WTC11 (cell line): ENCODE results near the gene CDH13. TPM values are rescaled to one million over a fixed set of nuclear protein-coding genes. Genes with fewer than 3 reads are reported as not detected.

Experiments
- ATAC-seq: fragments of 200-7000 bp; cut with Tn5 transposase; 2 replicates; pipeline ENCODE4 v1.10.0; 2021; ENCODE audit warnings: mild to moderate bottlenecking, moderate library complexity
- CTCF ChIA-PET: fragments of 300-600 bp; sonication (Branson Sonifier 250); formaldehyde crosslinking; loops from one replicate; lab custom pipeline; 2021; ENCODE audit warnings: antibody characterized with exemption; lab: Charles Lee
- POLR2A ChIA-PET: fragments of 350-600 bp; sonication (Branson Sonifier 250); formaldehyde crosslinking; loops from one replicate; lab custom pipeline; 2021; ENCODE audit warnings: antibody characterized with exemption; lab: Charles Lee
- DNase-seq: peaks from one replicate; pipeline ENCODE4 v3.0.0; 2021; ENCODE audit warnings: low spot score
- H3K27ac Mint-ChIP-seq: 2 replicates; pipeline ENCODE4 v1.8.0; 2021; ENCODE audit warnings: mixed read lengths
- H3K27me3 Mint-ChIP-seq: 2 replicates; pipeline ENCODE4 v1.8.0; 2021; ENCODE audit warnings: low read depth, mild to moderate bottlenecking, moderate library complexity, mixed read lengths
- H3K36me3 Mint-ChIP-seq: 2 replicates; pipeline ENCODE4 v1.8.0; 2021; ENCODE audit warnings: mixed read lengths
- H3K4me1 Mint-ChIP-seq: 2 replicates; pipeline ENCODE4 v1.8.0; 2022; ENCODE audit warnings: mixed read lengths
- H3K4me3 Mint-ChIP-seq: 2 replicates; pipeline ENCODE4 v1.8.0; 2021; ENCODE audit warnings: mild to moderate bottlenecking, moderate library complexity, mixed read lengths
- H3K9me3 Mint-ChIP-seq: 2 replicates; pipeline ENCODE4 v1.8.0; 2021; ENCODE audit warnings: mixed read lengths
- ATF1 ChIP-seq: sonication (generic); formaldehyde crosslinking; IDR thresholded peaks from 2 replicates; pipeline ENCODE4 v1.8.1; 2023; ENCODE audit warnings: mild to moderate bottlenecking, moderate library complexity, missing genetic modification reagents
- CBFB ChIP-seq: sonication (generic); formaldehyde crosslinking; IDR thresholded peaks from 2 replicates; pipeline ENCODE4 v1.8.1; 2022; ENCODE audit warnings: mild to moderate bottlenecking, low read depth, missing genetic modification reagents
- CREB1 ChIP-seq: sonication (generic); formaldehyde crosslinking; IDR thresholded peaks from 2 replicates; pipeline ENCODE4 v1.8.0; 2023; ENCODE audit warnings: mild to moderate bottlenecking, missing genetic modification reagents
- FOXJ3 ChIP-seq: sonication (generic); formaldehyde crosslinking; IDR thresholded peaks from 2 replicates; pipeline ENCODE4 v1.9.0; 2021; ENCODE audit warnings: missing genetic modification reagents, mild to moderate bottlenecking, borderline replicate concordance
- GABPB1 ChIP-seq: sonication (generic); formaldehyde crosslinking; IDR thresholded peaks from 2 replicates; pipeline ENCODE4 v1.8.1; 2023; ENCODE audit warnings: mild to moderate bottlenecking, missing genetic modification reagents
- HMGA2 ChIP-seq: fragments of 250-450 bp; sonication (Bioruptor Pico); IDR thresholded peaks from 2 replicates; pipeline ENCODE4 v1.4.0; 2021; ENCODE audit warnings: mild to moderate bottlenecking, moderate library complexity
- JAZF1 ChIP-seq: fragments of 250-450 bp; sonication (Bioruptor Pico); IDR thresholded peaks from 2 replicates; pipeline ENCODE4 v1.9.0; 2021; ENCODE audit warnings: moderate library complexity, mild to moderate bottlenecking, inconsistent platforms
- NR3C1 ChIP-seq: sonication (generic); formaldehyde crosslinking; conservative IDR thresholded peaks from 2 replicates; pipeline ENCODE4 v1.8.1; 2023; ENCODE audit warnings: low read depth, mild to moderate bottlenecking, missing genetic modification reagents
- SMAD3 ChIP-seq: sonication (generic); formaldehyde crosslinking; IDR thresholded peaks from 2 replicates; pipeline ENCODE4 v1.8.0; 2022; ENCODE audit warnings: missing genetic modification reagents, mild to moderate bottlenecking, borderline replicate concordance
- SMAD4 ChIP-seq: sonication (generic); formaldehyde crosslinking; IDR thresholded peaks from 2 replicates; pipeline ENCODE4 v1.8.0; 2022; ENCODE audit warnings: mild to moderate bottlenecking, missing genetic modification reagents
- SP1 ChIP-seq: sonication (generic); formaldehyde crosslinking; conservative IDR thresholded peaks from 2 replicates; pipeline ENCODE4 v1.8.1; 2022; ENCODE audit warnings: missing genetic modification reagents
- TEAD1 ChIP-seq: sonication (generic); formaldehyde crosslinking; IDR thresholded peaks from 2 replicates; pipeline ENCODE4 v1.8.0; 2022; ENCODE audit warnings: mild to moderate bottlenecking, missing genetic modification reagents
- TP53 ChIP-seq: sonication (generic); formaldehyde crosslinking; IDR thresholded peaks from 2 replicates; pipeline ENCODE4 v1.8.1; 2023; ENCODE audit warnings: mild to moderate bottlenecking, missing genetic modification reagents
- ZNF416 ChIP-seq: fragments of 250-450 bp; sonication (Bioruptor Pico); IDR thresholded peaks from 2 replicates; pipeline ENCODE4 v1.9.0; 2021; ENCODE audit warnings: mild to moderate bottlenecking, inconsistent platforms
- total RNA-seq: library from RNA; stranded (reverse); gene quantifications from 3 replicates; pipeline ENCODE4 v1.2.3, GENCODE V29; 2021
- TF ChIP-seq, protein P1 (sequence below): fragments of 250-450 bp; sonication (Bioruptor Pico); IDR thresholded peaks from 2 replicates; pipeline ENCODE4 v1.9.0; 2021; ENCODE audit warnings: mild to moderate bottlenecking
- TF ChIP-seq, protein P2 (sequence below): fragments of 200-600 bp; IDR thresholded peaks from 2 replicates; pipeline ENCODE4 v1.8.0; 2022; ENCODE audit warnings: antibody characterized with exemption
- TF ChIP-seq, protein P3 (sequence below): fragments of 250-450 bp; sonication (Bioruptor Pico); IDR thresholded peaks from 2 replicates; pipeline ENCODE4 v2.1.2; 2022; ENCODE audit warnings: mild to moderate bottlenecking, moderate library complexity
- TF ChIP-seq, protein P4 (sequence below): sonication (generic); formaldehyde crosslinking; conservative IDR thresholded peaks from 2 replicates; pipeline ENCODE4 v1.8.1; 2022; ENCODE audit warnings: mild to moderate bottlenecking, missing genetic modification reagents
- TF ChIP-seq, protein P5 (sequence below): sonication (generic); formaldehyde crosslinking; IDR thresholded peaks from 2 replicates; pipeline ENCODE4 v1.8.1; 2022; ENCODE audit warnings: mild to moderate bottlenecking, moderate library complexity, missing genetic modification reagents
- TF ChIP-seq, protein P6 (sequence below): sonication (generic); formaldehyde crosslinking; IDR thresholded peaks from 2 replicates; pipeline ENCODE4 v1.8.1; 2022; ENCODE audit warnings: missing genetic modification reagents, borderline replicate concordance
- TF ChIP-seq, protein P7 (sequence below): fragments of 250-450 bp; sonication (Bioruptor Pico); IDR thresholded peaks from 2 replicates; pipeline ENCODE4 v1.9.0; 2021; ENCODE audit warnings: mild to moderate bottlenecking, borderline replicate concordance

The CDH13 gene
- total RNA-seq, 1 experiment from 2014 or later, result 0.81 TPM

DNA sequence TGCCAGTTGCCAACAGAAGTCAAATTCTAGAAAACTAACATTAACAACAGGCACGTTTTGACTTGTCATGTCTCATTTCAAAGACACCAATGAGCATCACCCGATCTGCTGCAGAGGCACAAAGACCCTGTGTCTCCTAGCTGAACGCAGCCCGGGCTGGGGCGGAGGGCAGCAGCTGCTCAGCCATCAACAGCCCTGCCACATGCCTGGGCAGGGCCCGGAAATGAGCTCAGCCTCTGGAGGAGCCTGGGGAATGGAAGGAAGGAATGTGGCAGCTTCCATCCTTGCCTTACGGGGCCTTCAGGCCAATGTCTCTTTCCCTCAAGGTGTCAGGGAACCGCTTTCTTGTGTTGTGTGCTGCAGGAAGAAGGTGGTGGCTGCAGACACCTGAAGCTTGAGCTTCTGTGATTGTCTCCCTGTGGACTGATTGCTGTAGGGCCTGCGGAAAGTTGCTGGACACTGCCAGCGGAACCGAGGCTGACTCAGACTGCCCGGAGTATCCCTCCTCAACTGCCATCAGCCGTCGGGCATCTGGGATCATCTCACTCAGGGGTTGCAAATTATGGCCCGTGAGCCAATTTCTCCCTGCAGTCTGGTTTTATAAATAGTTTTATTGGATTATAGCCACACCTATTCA is 7.3 kb downstream of the CDH13 start:
- no peak for DNase-seq
- POLR2A ChIA-PET, result no interaction called here
- CTCF ChIA-PET, result interaction anchor here (0.6 to 2.3 kb wide), 3 partner anchors 178 to 578 kb away, joined by 3 to 5 read pairs (median 5); no protein-coding TSS in a partner anchor
- TF ChIP-seq JAZF1, result no peak
- TF ChIP-seq GABPB1 (CRISPR knock-in tag), result no peak
- no peak for TF ChIP-seq TEAD1 (CRISPR knock-in tag)
- no peak for TF ChIP-seq SMAD3 (CRISPR knock-in tag)
- TF ChIP-seq FOXJ3 (CRISPR knock-in tag), result no peak
- no peak for TF ChIP-seq NR3C1 (CRISPR knock-in tag)
- TF ChIP-seq, protein P1, sequence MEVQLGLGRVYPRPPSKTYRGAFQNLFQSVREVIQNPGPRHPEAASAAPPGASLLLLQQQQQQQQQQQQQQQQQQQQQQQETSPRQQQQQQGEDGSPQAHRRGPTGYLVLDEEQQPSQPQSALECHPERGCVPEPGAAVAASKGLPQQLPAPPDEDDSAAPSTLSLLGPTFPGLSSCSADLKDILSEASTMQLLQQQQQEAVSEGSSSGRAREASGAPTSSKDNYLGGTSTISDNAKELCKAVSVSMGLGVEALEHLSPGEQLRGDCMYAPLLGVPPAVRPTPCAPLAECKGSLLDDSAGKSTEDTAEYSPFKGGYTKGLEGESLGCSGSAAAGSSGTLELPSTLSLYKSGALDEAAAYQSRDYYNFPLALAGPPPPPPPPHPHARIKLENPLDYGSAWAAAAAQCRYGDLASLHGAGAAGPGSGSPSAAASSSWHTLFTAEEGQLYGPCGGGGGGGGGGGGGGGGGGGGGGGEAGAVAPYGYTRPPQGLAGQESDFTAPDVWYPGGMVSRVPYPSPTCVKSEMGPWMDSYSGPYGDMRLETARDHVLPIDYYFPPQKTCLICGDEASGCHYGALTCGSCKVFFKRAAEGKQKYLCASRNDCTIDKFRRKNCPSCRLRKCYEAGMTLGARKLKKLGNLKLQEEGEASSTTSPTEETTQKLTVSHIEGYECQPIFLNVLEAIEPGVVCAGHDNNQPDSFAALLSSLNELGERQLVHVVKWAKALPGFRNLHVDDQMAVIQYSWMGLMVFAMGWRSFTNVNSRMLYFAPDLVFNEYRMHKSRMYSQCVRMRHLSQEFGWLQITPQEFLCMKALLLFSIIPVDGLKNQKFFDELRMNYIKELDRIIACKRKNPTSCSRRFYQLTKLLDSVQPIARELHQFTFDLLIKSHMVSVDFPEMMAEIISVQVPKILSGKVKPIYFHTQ, result no peak
- TF ChIP-seq, protein P2, sequence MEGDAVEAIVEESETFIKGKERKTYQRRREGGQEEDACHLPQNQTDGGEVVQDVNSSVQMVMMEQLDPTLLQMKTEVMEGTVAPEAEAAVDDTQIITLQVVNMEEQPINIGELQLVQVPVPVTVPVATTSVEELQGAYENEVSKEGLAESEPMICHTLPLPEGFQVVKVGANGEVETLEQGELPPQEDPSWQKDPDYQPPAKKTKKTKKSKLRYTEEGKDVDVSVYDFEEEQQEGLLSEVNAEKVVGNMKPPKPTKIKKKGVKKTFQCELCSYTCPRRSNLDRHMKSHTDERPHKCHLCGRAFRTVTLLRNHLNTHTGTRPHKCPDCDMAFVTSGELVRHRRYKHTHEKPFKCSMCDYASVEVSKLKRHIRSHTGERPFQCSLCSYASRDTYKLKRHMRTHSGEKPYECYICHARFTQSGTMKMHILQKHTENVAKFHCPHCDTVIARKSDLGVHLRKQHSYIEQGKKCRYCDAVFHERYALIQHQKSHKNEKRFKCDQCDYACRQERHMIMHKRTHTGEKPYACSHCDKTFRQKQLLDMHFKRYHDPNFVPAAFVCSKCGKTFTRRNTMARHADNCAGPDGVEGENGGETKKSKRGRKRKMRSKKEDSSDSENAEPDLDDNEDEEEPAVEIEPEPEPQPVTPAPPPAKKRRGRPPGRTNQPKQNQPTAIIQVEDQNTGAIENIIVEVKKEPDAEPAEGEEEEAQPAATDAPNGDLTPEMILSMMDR, result no peak
- TF ChIP-seq, protein P3, sequence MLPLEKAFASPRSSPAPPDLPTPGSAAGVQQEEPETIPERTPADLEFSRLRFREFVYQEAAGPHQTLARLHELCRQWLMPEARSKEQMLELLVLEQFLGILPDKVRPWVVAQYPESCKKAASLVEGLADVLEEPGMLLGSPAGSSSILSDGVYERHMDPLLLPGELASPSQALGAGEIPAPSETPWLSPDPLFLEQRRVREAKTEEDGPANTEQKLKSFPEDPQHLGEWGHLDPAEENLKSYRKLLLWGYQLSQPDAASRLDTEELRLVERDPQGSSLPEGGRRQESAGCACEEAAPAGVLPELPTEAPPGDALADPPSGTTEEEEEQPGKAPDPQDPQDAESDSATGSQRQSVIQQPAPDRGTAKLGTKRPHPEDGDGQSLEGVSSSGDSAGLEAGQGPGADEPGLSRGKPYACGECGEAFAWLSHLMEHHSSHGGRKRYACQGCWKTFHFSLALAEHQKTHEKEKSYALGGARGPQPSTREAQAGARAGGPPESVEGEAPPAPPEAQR, result no peak
- TF ChIP-seq, all 79 proteins: peak for 0
- Mint-ChIP-seq H3K36me3 (no peaks in the 10 kb centered on the region), H3K27me3 (peaks cover 10% of the 10 kb centered on the region), H3K9me3 (peaks cover 5% of the 10 kb centered on the region), H3K27ac (no peak overlapping the region; the same call in 1 of the 2 replicates), H3K4me1 (peaks cover 14% of the 10 kb centered on the region), H3K4me3 (no peak overlapping the region)
- ATAC-seq, result no peak; the same call in 1 of the 2 replicates

DNA sequence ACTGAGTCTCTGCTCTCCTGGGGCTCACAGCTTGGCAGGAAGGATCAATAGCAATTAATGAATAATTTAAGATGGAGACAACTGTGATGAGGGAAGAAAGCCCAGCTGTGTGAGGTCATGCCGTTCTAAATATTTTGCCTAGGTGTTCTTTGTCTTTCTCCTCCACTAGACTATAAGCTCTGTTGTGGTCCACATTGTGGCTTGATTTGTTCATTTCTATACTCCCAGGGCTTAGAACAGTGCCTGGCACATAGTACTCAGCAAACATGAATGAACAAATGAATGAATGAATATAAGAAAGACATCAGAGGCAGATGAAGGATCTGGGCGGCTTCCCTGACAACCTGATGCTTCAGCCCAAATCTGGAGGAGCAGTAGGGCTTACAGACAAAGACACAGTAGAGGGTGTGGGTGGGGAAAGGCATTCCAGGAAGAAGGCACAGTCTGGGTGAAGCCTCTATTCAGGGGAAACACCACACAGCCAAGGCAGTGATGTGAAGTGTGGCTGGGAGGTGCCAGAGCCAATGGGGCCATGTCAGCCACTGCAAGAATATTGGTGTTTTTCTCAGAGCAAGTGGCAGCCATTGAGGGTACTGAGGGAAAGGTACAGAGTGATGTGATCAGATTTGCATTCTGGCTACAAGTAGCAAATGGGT is 8.3 kb downstream of the CDH13 start:
- H3K36me3 Mint-ChIP-seq, result no peaks in the 10 kb centered on the region
- POLR2A ChIA-PET, result no interaction called here
- TF ChIP-seq CBFB (CRISPR knock-in tag) (no peak), SP1 (CRISPR knock-in tag) (no peak), TP53 (CRISPR knock-in tag) (no peak), SMAD4 (no peak), ZNF416 (CRISPR knock-in tag) (no peak), HMGA2 (CRISPR knock-in tag) (no peak), ATF1 (CRISPR knock-in tag) (no peak), CREB1 (CRISPR knock-in tag) (no peak)
- TF ChIP-seq, protein P4, sequence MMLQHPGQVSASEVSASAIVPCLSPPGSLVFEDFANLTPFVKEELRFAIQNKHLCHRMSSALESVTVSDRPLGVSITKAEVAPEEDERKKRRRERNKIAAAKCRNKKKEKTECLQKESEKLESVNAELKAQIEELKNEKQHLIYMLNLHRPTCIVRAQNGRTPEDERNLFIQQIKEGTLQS (CRISPR knock-in tag), result no peak
- TF ChIP-seq, protein P5, sequence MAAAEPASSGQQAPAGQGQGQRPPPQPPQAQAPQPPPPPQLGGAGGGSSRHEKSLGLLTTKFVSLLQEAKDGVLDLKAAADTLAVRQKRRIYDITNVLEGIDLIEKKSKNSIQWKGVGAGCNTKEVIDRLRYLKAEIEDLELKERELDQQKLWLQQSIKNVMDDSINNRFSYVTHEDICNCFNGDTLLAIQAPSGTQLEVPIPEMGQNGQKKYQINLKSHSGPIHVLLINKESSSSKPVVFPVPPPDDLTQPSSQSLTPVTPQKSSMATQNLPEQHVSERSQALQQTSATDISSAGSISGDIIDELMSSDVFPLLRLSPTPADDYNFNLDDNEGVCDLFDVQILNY (CRISPR knock-in tag), result no peak
- TF ChIP-seq, protein P6, sequence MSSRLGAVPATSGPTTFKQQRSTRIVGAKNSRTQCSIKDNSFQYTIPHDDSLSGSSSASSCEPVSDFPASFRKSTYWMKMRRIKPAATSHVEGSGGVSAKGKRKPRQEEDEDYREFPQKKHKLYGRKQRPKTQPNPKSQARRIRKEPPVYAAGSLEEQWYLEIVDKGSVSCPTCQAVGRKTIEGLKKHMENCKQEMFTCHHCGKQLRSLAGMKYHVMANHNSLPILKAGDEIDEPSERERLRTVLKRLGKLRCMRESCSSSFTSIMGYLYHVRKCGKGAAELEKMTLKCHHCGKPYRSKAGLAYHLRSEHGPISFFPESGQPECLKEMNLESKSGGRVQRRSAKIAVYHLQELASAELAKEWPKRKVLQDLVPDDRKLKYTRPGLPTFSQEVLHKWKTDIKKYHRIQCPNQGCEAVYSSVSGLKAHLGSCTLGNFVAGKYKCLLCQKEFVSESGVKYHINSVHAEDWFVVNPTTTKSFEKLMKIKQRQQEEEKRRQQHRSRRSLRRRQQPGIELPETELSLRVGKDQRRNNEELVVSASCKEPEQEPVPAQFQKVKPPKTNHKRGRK (CRISPR knock-in tag), result no peak
- TF ChIP-seq, protein P7, sequence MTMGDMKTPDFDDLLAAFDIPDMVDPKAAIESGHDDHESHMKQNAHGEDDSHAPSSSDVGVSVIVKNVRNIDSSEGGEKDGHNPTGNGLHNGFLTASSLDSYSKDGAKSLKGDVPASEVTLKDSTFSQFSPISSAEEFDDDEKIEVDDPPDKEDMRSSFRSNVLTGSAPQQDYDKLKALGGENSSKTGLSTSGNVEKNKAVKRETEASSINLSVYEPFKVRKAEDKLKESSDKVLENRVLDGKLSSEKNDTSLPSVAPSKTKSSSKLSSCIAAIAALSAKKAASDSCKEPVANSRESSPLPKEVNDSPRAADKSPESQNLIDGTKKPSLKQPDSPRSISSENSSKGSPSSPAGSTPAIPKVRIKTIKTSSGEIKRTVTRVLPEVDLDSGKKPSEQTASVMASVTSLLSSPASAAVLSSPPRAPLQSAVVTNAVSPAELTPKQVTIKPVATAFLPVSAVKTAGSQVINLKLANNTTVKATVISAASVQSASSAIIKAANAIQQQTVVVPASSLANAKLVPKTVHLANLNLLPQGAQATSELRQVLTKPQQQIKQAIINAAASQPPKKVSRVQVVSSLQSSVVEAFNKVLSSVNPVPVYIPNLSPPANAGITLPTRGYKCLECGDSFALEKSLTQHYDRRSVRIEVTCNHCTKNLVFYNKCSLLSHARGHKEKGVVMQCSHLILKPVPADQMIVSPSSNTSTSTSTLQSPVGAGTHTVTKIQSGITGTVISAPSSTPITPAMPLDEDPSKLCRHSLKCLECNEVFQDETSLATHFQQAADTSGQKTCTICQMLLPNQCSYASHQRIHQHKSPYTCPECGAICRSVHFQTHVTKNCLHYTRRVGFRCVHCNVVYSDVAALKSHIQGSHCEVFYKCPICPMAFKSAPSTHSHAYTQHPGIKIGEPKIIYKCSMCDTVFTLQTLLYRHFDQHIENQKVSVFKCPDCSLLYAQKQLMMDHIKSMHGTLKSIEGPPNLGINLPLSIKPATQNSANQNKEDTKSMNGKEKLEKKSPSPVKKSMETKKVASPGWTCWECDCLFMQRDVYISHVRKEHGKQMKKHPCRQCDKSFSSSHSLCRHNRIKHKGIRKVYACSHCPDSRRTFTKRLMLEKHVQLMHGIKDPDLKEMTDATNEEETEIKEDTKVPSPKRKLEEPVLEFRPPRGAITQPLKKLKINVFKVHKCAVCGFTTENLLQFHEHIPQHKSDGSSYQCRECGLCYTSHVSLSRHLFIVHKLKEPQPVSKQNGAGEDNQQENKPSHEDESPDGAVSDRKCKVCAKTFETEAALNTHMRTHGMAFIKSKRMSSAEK, result no peak

More for the DNA sequence above, 8.3 kb downstream of the CDH13 start:
- Mint-ChIP-seq H3K27ac (no peak overlapping the region), H3K4me3 (no peak overlapping the region), H3K4me1 (peaks cover 9% of the 10 kb centered on the region), H3K27me3 (0 out of 2 replicates have a peak, but pooled peaks cover 4% of the 10 kb centered on the region), H3K9me3 (peaks cover 5% of the 10 kb centered on the region)
- CTCF ChIA-PET, result interaction anchor here (0.9 to 2.3 kb wide), 2 partner anchors 8 to 179 kb away, joined by 3 to 5 read pairs; no protein-coding TSS in a partner anchor
- no peak for ATAC-seq
- DNase-seq, result no peak
